GM12878 (cell line): ENCODE measurements around the gene NDE1. TPM values are rescaled to one million over a fixed set of nuclear protein-coding genes. Genes with fewer than 3 reads are reported as not detected.

Experiments
- ATAC-seq: fragments of 200-7000 bp; cut with Tn5 transposase; 3 replicates; pipeline ENCODE4 v1.9.1; 2020; ENCODE audit warnings: mild to moderate bottlenecking, moderate library complexity
- BruUV-seq: library from RNA; stranded (reverse); fragments of 400-500 nt; replicated peaks from 2 replicates; lab custom pipeline; 2021; lab: Mats Ljungman, UMichigan
- CTCF ChIA-PET: fragments of 300-600 bp; sonication (Branson Sonifier 250); formaldehyde crosslinking; extraction: SDS; loops from one replicate; lab custom pipeline; 2021; ENCODE audit warnings: inconsistent platforms; lab: Yijun Ruan, JAX
- POLR2A ChIA-PET: fragments of 350-600 bp; formaldehyde crosslinking; extraction: SDS; loops from one replicate; lab custom pipeline; 2021; ENCODE audit warnings: inconsistent platforms; lab: Charles Lee
- RAD21 ChIA-PET: fragments of 300-600 bp; sonication (Branson Sonifier 250); formaldehyde crosslinking; loops from one replicate; lab custom pipeline; 2023; ENCODE audit warnings: antibody characterized with exemption; ENCODE audit not compliant: unreplicated experiment; lab: Charles Lee
- SMC1A ChIA-PET: fragments of 300-600 bp; sonication (Branson Sonifier 250); formaldehyde crosslinking; loops from one replicate; lab custom pipeline; 2023; ENCODE audit not compliant: unreplicated experiment, uncharacterized antibody; lab: Charles Lee
- DNase-seq: peaks from one replicate; pipeline ENCODE4 v3.0.0-alpha.2; 2011; ENCODE audit warnings: low read depth, low spot score
- FAIRE-seq: peaks from 3 replicates; lab custom pipeline; 2011; peaks lifted over from hg19 to GRCh38; lab: Jason Lieb, UNC
- H2AFZ ChIP-seq: 2 replicates; pipeline ENCODE4 v1.6.0; 2011; ENCODE audit warnings: low read depth, low read length, control low read depth; ENCODE audit not compliant: control insufficient read depth
- H3K27ac ChIP-seq: 2 replicates; pipeline ENCODE4 v1.5.1; 2011; ENCODE audit warnings: control low read depth; ENCODE audit not compliant: control insufficient read depth, insufficient read depth
- H3K27me3 ChIP-seq, 2 experiments: replicated peaks in 1 of 2; 2 replicates each; pipeline versions ENCODE4 v1.6.0 to v1.6.1; 2011; ENCODE audit warnings: low read length in 1 of 2; ENCODE audit not compliant: control insufficient read depth in 2 of 2, insufficient read depth in 2 of 2
- H3K36me3 ChIP-seq, 2 experiments: 2 replicates each; pipeline ENCODE4 v1.5.1; 2011; ENCODE audit warnings: low read length in 1 of 2; ENCODE audit not compliant: control insufficient read depth in 2 of 2, insufficient read depth in 2 of 2
- H3K4me1 ChIP-seq: 2 replicates; pipeline ENCODE4 v1.6.1; 2011; ENCODE audit warnings: mild to moderate bottlenecking, low read length, moderate library complexity, mixed read lengths; ENCODE audit not compliant: control insufficient read depth, insufficient read depth
- H3K4me2 ChIP-seq: 2 replicates; pipeline ENCODE4 v1.6.0; 2011; ENCODE audit warnings: control low read depth; ENCODE audit not compliant: control insufficient read depth, insufficient read depth
- H3K4me3 ChIP-seq: fragments of 200-600 bp; sonication (generic); 2 replicates; pipeline ENCODE4 v1.5.1; 2016
- H3K79me2 ChIP-seq: 2 replicates; pipeline ENCODE4 v1.6.0; 2011; ENCODE audit warnings: low read length; ENCODE audit not compliant: control insufficient read depth, insufficient read depth
- H3K9ac ChIP-seq: 2 replicates; pipeline ENCODE4 v1.8.0; 2011; ENCODE audit warnings: low read length, control low read depth, mixed read lengths; ENCODE audit not compliant: control insufficient read depth, insufficient read depth
- H3K9me3 ChIP-seq: replicated peaks from 3 replicates; pipeline ENCODE4 v1.5.1; 2011; ENCODE audit warnings: mild to moderate bottlenecking, low read length; ENCODE audit not compliant: control insufficient read depth, insufficient read depth
- H4K20me1 ChIP-seq: 2 replicates; pipeline ENCODE4 v1.6.0; 2011; ENCODE audit not compliant: control insufficient read depth, insufficient read depth
- ATF2 ChIP-seq: IDR thresholded peaks from 2 replicates; pipeline ENCODE4 v1.6.1; 2012; ENCODE audit warnings: low read length, inconsistent platforms
- CEBPZ ChIP-seq: fragments of 150-350 bp; IDR thresholded peaks from 2 replicates; pipeline ENCODE4 v1.6.1; 2016; ENCODE audit warnings: low read depth, low read length
- CUX1 ChIP-seq: IDR thresholded peaks from 2 replicates; pipeline ENCODE4 v1.6.1; 2012; ENCODE audit warnings: improper control_type of control experiment, low read depth, low read length; ENCODE audit not compliant: insufficient replicate concordance
- DPF2 ChIP-seq: fragments of 450-650 bp; IDR thresholded peaks from 2 replicates; pipeline ENCODE4 v1.6.1; 2017; ENCODE audit warnings: mild to moderate bottlenecking
- EGR1 ChIP-seq, 2 experiments: IDR thresholded peaks; 1 replicate in 1 of 2; 2 replicates in 1 of 2; pipeline ENCODE4 v1.6.1; 2011 to 2012; ENCODE audit warnings: low read depth in 2 of 2, low read length in 2 of 2, borderline replicate concordance in 1 of 2, mild to moderate bottlenecking in 1 of 2, moderate library complexity in 1 of 2
- FOXK2 ChIP-seq: fragments of 450-650 bp; IDR thresholded peaks from 2 replicates; pipeline ENCODE4 v1.6.1; 2017; ENCODE audit warnings: mild to moderate bottlenecking, moderate library complexity
- KLF5 ChIP-seq: fragments of 450-650 bp; IDR thresholded peaks from 2 replicates; pipeline ENCODE4 v1.6.1; 2014; ENCODE audit warnings: mild to moderate bottlenecking; ENCODE audit not compliant: partially characterized antibody
- MEF2B ChIP-seq: fragments of 450-650 bp; IDR thresholded peaks from 2 replicates; pipeline ENCODE4 v1.6.1; 2018; ENCODE audit warnings: mild to moderate bottlenecking, moderate library complexity; ENCODE audit not compliant: partially characterized antibody, poor library complexity, severe bottlenecking
- MLLT1 ChIP-seq: fragments of 450-650 bp; IDR thresholded peaks from 2 replicates; pipeline ENCODE4 v1.6.1; 2016; ENCODE audit warnings: mild to moderate bottlenecking
- MYC ChIP-seq: IDR thresholded peaks from 2 replicates; pipeline ENCODE4 v1.6.1; 2011; ENCODE audit warnings: mild to moderate bottlenecking, low read length, moderate library complexity, inconsistent platforms; ENCODE audit not compliant: insufficient read depth, insufficient replicate concordance, insufficient read length, severe bottlenecking
- TCF7 ChIP-seq: IDR thresholded peaks from 2 replicates; pipeline ENCODE4 v1.6.1; 2014; ENCODE audit warnings: antibody characterized with exemption, borderline replicate concordance
- WGBS: methylation state at CpG from one replicate; pipeline ENCODE4 v1.1.6; 2016; ENCODE audit warnings: low lambda C conversion rate; ENCODE audit not compliant: insufficient replicate concordance, insufficient coverage; ENCODE audit errors: missing lambda C conversion rate; 5-methylcytosine and 5-hydroxymethylcytosine counted together
- in situ Hi-C: fragments of 300-500 bp; cut with MboI; formaldehyde crosslinking; loops from 9 replicates; pipeline ENCODE4 v1.14.3; 2018; ENCODE audit warnings: mixed read lengths
- intact Hi-C: fragments of 100-400 bp; cut with micrococcal nuclease; formaldehyde crosslinking; loops from one replicate; pipeline ENCODE4 v1.14.2; 2022; ENCODE audit not compliant: unreplicated experiment
- polyA plus RNA-seq, 11 experiments: library from polyadenylated mRNA; depleted of rRNA in 4 of 11; unstranded in 6 of 11; stranded (reverse) in 5 of 11; fragments of >200 nt; fragmentation: Nextera tagmentation in 4 of 11; fragmentation: Illumina TruSeq in 1 of 11; extraction: Ambion mirVana in 4 of 11; extraction: Trizol in 1 of 11; gene quantifications; 1 replicate in 1 of 11; 2 replicates in 10 of 11; pipeline versions ENCODE4 v1.2.1 to v1.2.3, GENCODE V29; 2011 to 2016; ENCODE audit warnings: inconsistent platforms in 2 of 11, missing spikeins in 2 of 11, low read depth in 1 of 11
- total RNA-seq, 4 experiments: library from RNA; depleted of rRNA in 3 of 4; stranded (reverse); fragments of >200 nt in 3 of 4; fragmentation: Illumina TruSeq in 1 of 4; extraction: Trizol in 1 of 4; gene quantifications; 2 replicates each; pipeline versions ENCODE4 v1.2.1 to v1.2.3, GENCODE V29; 2013 to 2021

The NDE1 gene
- total and polyA plus RNA-seq, 10 of the 15 experiments (the other 5 are each of a cell fraction or from before 2014, with no cell fraction given) = 5.7 to 148 (median 87.8) TPM

GRCh38 chr16:15752717-15753488 lies 102.9 kb downstream of the NDE1 start:
- H2AFZ ChIP-seq = no peak overlapping the region
- H3K4me2 ChIP-seq = no peak overlapping the region
- POLR2A ChIA-PET = no interaction called here
- no peak overlapping the region for H3K4me3 ChIP-seq
- DNase-seq = no peak
- H3K36me3 ChIP-seq = no peaks in the 10 kb centered on the region
- CTCF ChIA-PET = no interaction called here
- SMC1A ChIA-PET = interaction anchor here (1.5 kb wide), 1 partner anchor 12 kb away, joined by 8 read pairs; no protein-coding TSS in a partner anchor
- in situ Hi-C loops = no loop called here
- no peaks in the 10 kb centered on the region for H4K20me1 ChIP-seq
- no peaks in the 10 kb centered on the region for H3K9me3 ChIP-seq
- H3K79me2 ChIP-seq = no peaks in the 10 kb centered on the region
- WGBS = 57% methylated on average over 12 of the region's 12 CpGs
- H3K9ac ChIP-seq = no peak overlapping the region
- no peaks in the 10 kb centered on the region for H3K4me1 ChIP-seq
- ATAC-seq = no peak
- no peak for FAIRE-seq
- no peak overlapping the region for H3K27ac ChIP-seq
- intact Hi-C loops = no loop called here
- no peaks in the 10 kb centered on the region for H3K27me3 ChIP-seq
- BruUV-seq = no TSS peak
- RAD21 ChIA-PET = no interaction called here
- TF ChIP-seq EGR1 (IDR thresholded peaks at IDR 0.05; ENCODE audit: borderline replicate concordance in 1 of 2, low read depth in 2 of 2, low read length in 2 of 2) (no peak), CEBPZ (no peak), MLLT1 (no peak), ATF2 (no peak), TCF7 (no peak), KLF5 (no peak), CUX1 (no peak), MYC (no peak), DPF2 (no peak), MEF2B (no peak), FOXK2 (no peak)
